Neural progenitor cell (in vitro differentiated cells): ENCODE measurements around the gene PA2G4. TPM values are rescaled to one million over a fixed set of nuclear protein-coding genes. Genes with fewer than 3 reads are reported as not detected.

Experiments
- DNase-seq: peaks from one replicate; pipeline ENCODE4 v3.0.0-alpha.2; 2016; ENCODE audit warnings: low spot score
- H2AFZ ChIP-seq: fragments of 200-600 bp; sonication (generic); replicated peaks from 2 replicates; pipeline ENCODE4 v1.6.1; 2016; ENCODE audit warnings: antibody characterized with exemption
- H3F3A ChIP-seq: fragments of 200-600 bp; sonication (generic); 2 replicates; pipeline ENCODE4 v1.6.1; 2016; ENCODE audit warnings: antibody characterized with exemption, low read depth
- H3K27ac ChIP-seq: fragments of 200-600 bp; sonication (generic); 2 replicates; pipeline ENCODE4 v1.5.1; 2016; ENCODE audit warnings: mild to moderate bottlenecking
- H3K27me3 ChIP-seq: fragments of 200-600 bp; sonication (generic); 2 replicates; pipeline ENCODE4 v1.6.1; 2016; ENCODE audit warnings: mild to moderate bottlenecking, moderate library complexity
- H3K36me3 ChIP-seq: fragments of 200-600 bp; sonication (generic); 2 replicates; pipeline ENCODE4 v1.5.1; 2016
- H3K4me1 ChIP-seq: fragments of 200-600 bp; sonication (generic); 2 replicates; pipeline ENCODE4 v1.6.1; 2016; ENCODE audit warnings: mixed run types
- H3K4me2 ChIP-seq: fragments of 200-600 bp; sonication (generic); 2 replicates; pipeline ENCODE4 v1.6.1; 2016
- H3K4me3 ChIP-seq: fragments of 200-600 bp; sonication (generic); 2 replicates; pipeline ENCODE4 v1.5.1; 2016
- H3K79me2 ChIP-seq: fragments of 200-600 bp; sonication (generic); 2 replicates; pipeline ENCODE4 v1.6.1; 2016; ENCODE audit warnings: low read depth
- H3K9ac ChIP-seq: fragments of 200-600 bp; sonication (generic); 2 replicates; pipeline ENCODE4 v1.6.1; 2016
- H3K9me3 ChIP-seq: fragments of 200-600 bp; sonication (generic); 2 replicates; pipeline ENCODE4 v1.5.1; 2016; ENCODE audit warnings: low read depth
- H4K20me1 ChIP-seq: fragments of 200-600 bp; sonication (generic); 2 replicates; pipeline ENCODE4 v1.6.1; 2016; ENCODE audit warnings: low read depth
- H3K27ac Mint-ChIP-seq: 3 replicates; pipeline ENCODE4 v1.8.0; 2021; ENCODE audit warnings: mixed read lengths
- H3K27me3 Mint-ChIP-seq: 2 replicates; pipeline ENCODE4 v1.8.0; 2022; ENCODE audit warnings: low read depth, mild to moderate bottlenecking, inconsistent platforms, moderate library complexity, mixed read lengths; ENCODE audit not compliant: insufficient read depth
- H3K36me3 Mint-ChIP-seq: 3 replicates; pipeline ENCODE4 v1.8.0; 2021; ENCODE audit warnings: mixed read lengths
- H3K4me1 Mint-ChIP-seq: 3 replicates; pipeline ENCODE4 v1.8.0; 2021; ENCODE audit warnings: mixed read lengths
- H3K4me3 Mint-ChIP-seq: 3 replicates; pipeline ENCODE4 v1.8.0; 2021; ENCODE audit warnings: mild to moderate bottlenecking, moderate library complexity, mixed read lengths
- H3K9me3 Mint-ChIP-seq: 3 replicates; pipeline ENCODE4 v1.8.0; 2020; ENCODE audit warnings: mixed read lengths
- EZH2 ChIP-seq: fragments of 200-600 bp; sonication (generic); IDR thresholded peaks from 2 replicates; pipeline ENCODE4 v1.6.1; 2017; ENCODE audit warnings: antibody characterized with exemption, mild to moderate bottlenecking, moderate library complexity
- EZH2phosphoT487 ChIP-seq: fragments of 200-600 bp; sonication (generic); IDR thresholded peaks from 2 replicates; pipeline ENCODE4 v1.6.1; 2017; ENCODE audit warnings: antibody characterized with exemption
- total RNA-seq: library from RNA; depleted of rRNA; stranded (reverse); fragments of >200 nt; gene quantifications from 2 replicates; pipeline ENCODE4 v1.2.3, GENCODE V29; 2015; ENCODE audit warnings: low replicate concordance
- TF ChIP-seq, protein P1 (sequence below): fragments of 200-600 bp; sonication (generic); IDR thresholded peaks from 2 replicates; pipeline ENCODE4 v1.5.1; 2017; ENCODE audit warnings: antibody characterized with exemption, mild to moderate bottlenecking

The PA2G4 gene
- total RNA-seq, 1 donor from 2014 or later = 242 TPM

DNA sequence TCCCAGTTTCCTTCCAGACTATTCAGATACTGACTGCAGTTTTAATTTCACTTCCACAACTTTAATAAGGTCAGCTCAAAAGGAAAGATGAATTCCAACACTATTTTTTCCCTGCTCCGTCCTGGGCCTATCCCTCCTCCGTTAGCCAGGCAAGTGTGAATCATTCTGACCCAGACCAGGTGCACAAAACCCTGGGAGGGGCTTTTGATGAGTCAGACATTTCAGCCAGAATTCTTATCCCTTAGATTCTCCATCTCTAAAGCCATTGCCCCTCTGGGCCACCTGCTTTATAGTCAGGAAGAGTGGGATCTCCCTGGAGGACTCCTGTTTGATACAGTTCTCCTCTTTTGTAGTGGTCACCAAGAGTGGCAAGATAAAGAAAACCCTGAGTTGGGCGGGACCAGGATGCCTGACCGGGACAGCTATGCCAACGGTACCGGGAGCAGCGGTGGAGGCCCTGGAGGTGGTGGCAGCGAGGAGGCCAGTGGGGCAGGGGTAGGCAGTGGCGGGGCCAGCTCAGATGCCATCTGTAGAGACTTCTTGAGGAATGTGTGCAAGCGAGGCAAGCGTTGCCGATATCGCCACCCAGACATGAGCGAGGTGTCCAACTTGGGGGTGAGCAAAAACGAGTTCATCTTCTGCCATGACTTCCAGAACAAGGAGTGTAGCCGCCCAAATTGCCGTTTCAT is 15.9 kb downstream of the PA2G4 start:
- no peak for TF ChIP-seq EZH2phosphoT487
- H3K4me2 ChIP-seq = no peak overlapping the region
- H3K4me1 ChIP-seq = peaks cover 12% of the 10 kb centered on the region
- H3K9ac ChIP-seq = no peak overlapping the region
- no peak overlapping the region for H2AFZ ChIP-seq
- H3K27me3 Mint-ChIP-seq = peaks cover 7% of the 10 kb centered on the region
- no peak overlapping the region for H3K27ac ChIP-seq
- no peak overlapping the region for H3K4me3 ChIP-seq
- H3K36me3 Mint-ChIP-seq = peaks cover 17% of the 10 kb centered on the region
- H3K4me3 Mint-ChIP-seq = peak overlapping the region; percentile 60
- peaks cover 25% of the 10 kb centered on the region for H3K4me1 Mint-ChIP-seq
- H3K27ac Mint-ChIP-seq = no peak overlapping the region
- H4K20me1 ChIP-seq = peaks cover 26% of the 10 kb centered on the region
- DNase-seq = no peak
- H3K27me3 ChIP-seq = no peaks in the 10 kb centered on the region
- peaks cover 45% of the 10 kb centered on the region for H3F3A ChIP-seq
- H3K79me2 ChIP-seq = peaks cover 23% of the 10 kb centered on the region
- H3K36me3 ChIP-seq = peaks cover 3% of the 10 kb centered on the region
- no peaks in the 10 kb centered on the region for H3K9me3 Mint-ChIP-seq
- H3K9me3 ChIP-seq = no peaks in the 10 kb centered on the region

DNA sequence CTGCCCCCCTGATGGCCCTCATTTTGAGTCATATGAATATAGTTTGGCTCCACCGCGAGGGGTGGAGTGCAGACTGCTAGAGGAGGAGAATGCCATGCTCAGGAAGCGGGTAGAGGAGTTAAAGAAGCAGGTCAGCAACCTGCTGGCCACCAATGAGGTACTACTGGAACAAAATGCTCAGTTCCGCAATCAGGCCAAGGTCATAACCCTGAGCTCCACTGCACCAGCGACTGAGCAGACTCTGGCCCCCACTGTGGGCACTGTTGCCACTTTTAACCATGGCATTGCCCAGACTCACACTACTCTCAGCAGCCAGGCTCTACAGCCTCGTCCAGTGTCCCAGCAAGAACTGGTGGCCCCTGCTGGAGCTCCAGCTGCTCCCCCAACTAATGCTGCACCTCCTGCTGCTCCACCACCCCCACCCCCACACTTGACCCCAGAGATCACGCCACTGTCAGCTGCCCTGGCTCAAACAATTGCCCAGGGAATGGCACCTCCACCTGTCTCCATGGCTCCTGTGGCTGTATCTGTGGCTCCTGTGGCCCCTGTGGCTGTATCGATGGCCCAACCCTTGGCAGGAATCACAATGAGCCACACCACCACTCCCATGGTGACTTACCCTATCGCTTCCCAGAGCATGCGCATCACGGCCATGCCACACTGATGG is 17.0 kb downstream of the PA2G4 start:
- TF ChIP-seq, protein P1, sequence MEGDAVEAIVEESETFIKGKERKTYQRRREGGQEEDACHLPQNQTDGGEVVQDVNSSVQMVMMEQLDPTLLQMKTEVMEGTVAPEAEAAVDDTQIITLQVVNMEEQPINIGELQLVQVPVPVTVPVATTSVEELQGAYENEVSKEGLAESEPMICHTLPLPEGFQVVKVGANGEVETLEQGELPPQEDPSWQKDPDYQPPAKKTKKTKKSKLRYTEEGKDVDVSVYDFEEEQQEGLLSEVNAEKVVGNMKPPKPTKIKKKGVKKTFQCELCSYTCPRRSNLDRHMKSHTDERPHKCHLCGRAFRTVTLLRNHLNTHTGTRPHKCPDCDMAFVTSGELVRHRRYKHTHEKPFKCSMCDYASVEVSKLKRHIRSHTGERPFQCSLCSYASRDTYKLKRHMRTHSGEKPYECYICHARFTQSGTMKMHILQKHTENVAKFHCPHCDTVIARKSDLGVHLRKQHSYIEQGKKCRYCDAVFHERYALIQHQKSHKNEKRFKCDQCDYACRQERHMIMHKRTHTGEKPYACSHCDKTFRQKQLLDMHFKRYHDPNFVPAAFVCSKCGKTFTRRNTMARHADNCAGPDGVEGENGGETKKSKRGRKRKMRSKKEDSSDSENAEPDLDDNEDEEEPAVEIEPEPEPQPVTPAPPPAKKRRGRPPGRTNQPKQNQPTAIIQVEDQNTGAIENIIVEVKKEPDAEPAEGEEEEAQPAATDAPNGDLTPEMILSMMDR = no peak
- TF ChIP-seq EZH2 (no peak), EZH2phosphoT487 (no peak)
- Histone ChIP-seq H3K4me2 (no peak overlapping the region), H3K4me1 (peaks cover 13% of the 10 kb centered on the region), H3K4me3 (no peak overlapping the region), H3K36me3 (peaks cover 3% of the 10 kb centered on the region), H2AFZ (no peak overlapping the region), H4K20me1 (peaks cover 26% of the 10 kb centered on the region), H3K27me3 (no peaks in the 10 kb centered on the region), H3K9me3 (no peaks in the 10 kb centered on the region), H3K79me2 (peaks cover 23% of the 10 kb centered on the region), H3K9ac (no peak overlapping the region), H3K27ac (no peak overlapping the region), H3F3A (peaks cover 50% of the 10 kb centered on the region)
- H3K36me3 Mint-ChIP-seq = peaks cover 18% of the 10 kb centered on the region
- no peak overlapping the region for H3K27ac Mint-ChIP-seq
- H3K9me3 Mint-ChIP-seq = no peaks in the 10 kb centered on the region
- H3K4me1 Mint-ChIP-seq = peaks cover 30% of the 10 kb centered on the region
- H3K27me3 Mint-ChIP-seq = peaks cover 7% of the 10 kb centered on the region
- H3K4me3 Mint-ChIP-seq = peak overlapping the region; percentile 63
- no peak for DNase-seq

DNA sequence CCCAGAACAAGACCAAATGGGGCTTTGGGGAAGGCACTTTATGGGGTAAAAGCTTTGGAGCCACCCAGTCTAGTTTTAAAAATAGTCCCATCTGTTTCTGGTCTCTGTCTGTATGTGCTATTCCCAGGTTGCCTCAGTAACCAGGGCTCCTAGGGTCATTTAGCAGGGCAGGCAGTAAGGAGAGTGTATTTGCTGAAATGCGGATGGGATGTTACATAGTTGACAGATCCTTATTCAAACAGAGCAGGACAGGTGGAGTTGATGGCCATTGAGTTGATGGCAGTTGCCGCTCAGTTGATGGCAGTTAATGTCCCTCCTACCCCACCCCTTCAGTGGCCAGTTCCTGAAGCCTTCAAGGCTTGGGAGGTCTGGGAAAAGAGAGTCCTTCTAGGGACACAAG is 18.3 kb downstream of the PA2G4 start:
- Mint-ChIP-seq H3K4me3 (no peak overlapping the region), H3K36me3 (peaks cover 12% of the 10 kb centered on the region), H3K27ac (no peak overlapping the region), H3K9me3 (no peaks in the 10 kb centered on the region), H3K4me1 (peaks cover 42% of the 10 kb centered on the region), H3K27me3 (peaks cover 7% of the 10 kb centered on the region)
- H3F3A ChIP-seq = peaks cover 52% of the 10 kb centered on the region
- no peaks in the 10 kb centered on the region for H3K27me3 ChIP-seq
- DNase-seq = no peak
- H3K4me3 ChIP-seq = no peak overlapping the region
- peaks cover 24% of the 10 kb centered on the region for H3K4me1 ChIP-seq
- peaks cover 15% of the 10 kb centered on the region for H3K79me2 ChIP-seq
- no peak overlapping the region for H3K4me2 ChIP-seq
- H4K20me1 ChIP-seq = peaks cover 21% of the 10 kb centered on the region
- no peaks in the 10 kb centered on the region for H3K36me3 ChIP-seq
- TF ChIP-seq EZH2phosphoT487 (no peak), EZH2 (no peak)
- TF ChIP-seq, protein P1 = no peak
- no peak overlapping the region for H3K27ac ChIP-seq
- no peak overlapping the region for H3K9ac ChIP-seq
- H2AFZ ChIP-seq = no peak overlapping the region
- no peaks in the 10 kb centered on the region for H3K9me3 ChIP-seq

DNA sequence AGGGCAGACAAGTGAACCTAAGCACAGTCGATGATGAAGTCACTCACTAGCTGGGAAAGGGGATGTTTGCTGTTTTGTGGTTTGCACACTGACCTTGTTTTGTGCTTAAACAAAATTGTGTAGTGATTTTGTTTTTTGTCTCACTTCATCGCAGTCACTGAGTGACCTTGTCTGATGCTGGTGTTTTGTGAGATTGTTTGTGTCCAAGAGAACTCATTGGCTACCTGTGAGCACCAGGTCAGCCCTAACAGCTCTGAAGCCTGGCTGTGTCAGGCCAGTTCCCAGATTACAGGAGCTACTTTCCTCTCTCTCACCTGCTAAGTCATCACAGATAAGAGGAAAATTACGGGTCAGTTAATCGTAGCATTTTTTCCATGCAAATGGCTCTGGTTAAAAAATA is 19.8 kb downstream of the PA2G4 start:
- Mint-ChIP-seq H3K27me3 (peaks cover 10% of the 10 kb centered on the region), H3K27ac (no peak overlapping the region), H3K36me3 (peaks cover 8% of the 10 kb centered on the region), H3K4me3 (no peak overlapping the region), H3K4me1 (peaks cover 32% of the 10 kb centered on the region), H3K9me3 (no peaks in the 10 kb centered on the region)
- no peak for DNase-seq
- Histone ChIP-seq H3K36me3 (no peaks in the 10 kb centered on the region), H3K4me1 (peaks cover 18% of the 10 kb centered on the region), H3K9ac (no peak overlapping the region), H3K27me3 (no peaks in the 10 kb centered on the region), H3F3A (peaks cover 46% of the 10 kb centered on the region), H3K4me3 (no peak overlapping the region), H4K20me1 (peaks cover 10% of the 10 kb centered on the region), H3K9me3 (no peaks in the 10 kb centered on the region), H2AFZ (no peak overlapping the region), H3K79me2 (peaks cover 14% of the 10 kb centered on the region), H3K27ac (no peak overlapping the region), H3K4me2 (no peak overlapping the region)
- TF ChIP-seq, protein P1 = no peak
- TF ChIP-seq EZH2phosphoT487 (no peak), EZH2 (no peak)
